HUES64 (cell line): ENCODE measurements around the gene SIGMAR1.

Experiments used
- H3K27ac ChIP-seq: 2 replicates; pipeline ENCODE4 v1.7.0; 2013; ENCODE audit warnings: low read depth, low read length, inconsistent platforms
- H3K27me3 ChIP-seq: 2 replicates; pipeline ENCODE4 v1.6.1; 2013; ENCODE audit warnings: mild to moderate bottlenecking, low read length; ENCODE audit not compliant: insufficient read depth
- H3K36me3 ChIP-seq: 2 replicates; pipeline ENCODE4 v1.6.1; 2013; ENCODE audit warnings: mild to moderate bottlenecking, low read length; ENCODE audit not compliant: insufficient read depth
- H3K4me1 ChIP-seq: 2 replicates; pipeline ENCODE4 v1.6.1; 2013; ENCODE audit warnings: mild to moderate bottlenecking, low read length, moderate library complexity; ENCODE audit not compliant: insufficient read depth
- H3K4me3 ChIP-seq: 2 replicates; pipeline ENCODE4 v1.5.1; 2013; ENCODE audit warnings: mild to moderate bottlenecking, low read length, moderate library complexity
- H3K9ac ChIP-seq: 2 replicates; pipeline ENCODE4 v1.6.1; 2013; ENCODE audit warnings: mild to moderate bottlenecking, low read depth, low read length
- H3K9me3 ChIP-seq: 2 replicates; pipeline ENCODE4 v1.6.1; 2013; ENCODE audit warnings: low read depth, low read length; ENCODE audit not compliant: insufficient read depth
- WGBS: fragments of 150-250, 120-280 bp; methylation state at CpG from one replicate; pipeline ENCODE4 v1.1.7; 2013; ENCODE audit warnings: missing lambda C conversion rate; 5-methylcytosine and 5-hydroxymethylcytosine counted together

The SIGMAR1 gene

GRCh38 chr9:34584970-34585369 is 52.6 kb downstream of the SIGMAR1 start:
- WGBS: 85% methylated on average over 5 of the region's 5 CpGs
- peaks cover 99% of the 10 kb centered on the region for H3K27me3 ChIP-seq
- no peak overlapping the region for H3K27ac ChIP-seq
- H3K4me3 ChIP-seq: no peak overlapping the region
- H3K9me3 ChIP-seq: no peaks in the 10 kb centered on the region
- no peaks in the 10 kb centered on the region for H3K36me3 ChIP-seq
- H3K4me1 ChIP-seq: peaks cover 36% of the 10 kb centered on the region
- H3K9ac ChIP-seq: no peak overlapping the region
